Skin of body (tissue), 2 donors: Measurements from ENCODE around the gene TSPAN7. TPM values are rescaled to one million over a fixed set of nuclear protein-coding genes. Genes with fewer than 3 reads are reported as not detected.

Experiments
- DNase-seq: peaks from one replicate; lab custom pipeline; 2025; lab: John Stamatoyannopoulos, UW
- total RNA-seq: library from RNA; depleted of rRNA; stranded (reverse); fragments of >200 nt; gene quantifications from one replicate; pipeline ENCODE4 v1.2.3, GENCODE V29; 2014

Gene TSPAN7
- total RNA-seq, 1 donor from 2014 or later: 9.8 TPM

GRCh38 chrX:38594434-38594833 lies 33.1 kb downstream of the TSPAN7 start:
- DNase-seq: no peak

DNA sequence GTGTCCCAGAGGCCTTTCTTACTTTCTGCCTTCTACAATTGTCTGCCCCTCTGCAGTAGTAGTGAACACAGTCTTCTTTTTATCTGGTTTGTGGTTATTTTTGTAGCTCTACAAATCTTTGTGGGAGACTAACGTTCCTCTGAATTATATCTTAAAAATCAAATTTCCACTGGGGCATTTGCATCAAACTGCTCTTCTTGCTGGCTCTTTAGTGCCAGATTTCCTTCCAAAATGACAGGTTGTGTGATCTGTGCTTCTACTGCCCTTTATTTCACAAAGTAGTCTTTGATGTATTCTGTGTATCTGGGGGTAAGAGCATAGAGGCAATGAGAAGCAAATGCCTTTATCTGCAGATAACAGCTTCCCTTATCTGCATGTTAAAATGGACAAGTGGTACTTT lies 34.5 kb downstream of the TSPAN7 start:
- no peak for DNase-seq

DNA sequence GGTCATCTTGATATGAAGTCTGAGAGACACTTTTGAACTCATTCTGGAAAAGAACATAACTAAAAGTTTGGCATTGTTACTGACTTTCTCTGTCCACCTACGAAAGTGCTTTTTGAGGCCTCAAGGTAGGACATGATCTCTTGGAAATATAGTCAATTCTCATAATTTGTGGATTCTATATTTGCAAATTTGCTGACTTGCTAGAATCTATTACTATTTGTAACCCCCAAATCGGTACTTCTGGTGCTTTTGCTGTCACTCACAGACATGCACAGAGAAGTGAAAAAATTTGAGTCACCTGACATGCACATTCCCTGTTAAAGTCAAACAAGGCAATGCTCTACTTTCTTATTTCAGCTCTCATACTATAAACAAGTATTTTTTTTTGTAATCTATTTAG lies 35.6 kb downstream of the TSPAN7 start:
- no peak for DNase-seq

- no peak for DNase-seq
These were observed 38.7 kb downstream of the TSPAN7 start for GRCh38 chrX:38599796-38600755.

GRCh38 chrX:38601866-38602265 lies 40.5 kb downstream of the TSPAN7 start:
- no peak for DNase-seq

GRCh38 chrX:38606821-38607220 lies 45.5 kb downstream of the TSPAN7 start:
- DNase-seq: no peak

GRCh38 chrX:38607976-38608375 lies 46.6 kb downstream of the TSPAN7 start:
- DNase-seq: no peak

- no peak for DNase-seq
These were observed 49.5 kb downstream of the TSPAN7 start for GRCh38 chrX:38610849-38611248.

- no peak for DNase-seq
These were observed 50.9 kb downstream of the TSPAN7 start for GRCh38 chrX:38612281-38612680.

DNA sequence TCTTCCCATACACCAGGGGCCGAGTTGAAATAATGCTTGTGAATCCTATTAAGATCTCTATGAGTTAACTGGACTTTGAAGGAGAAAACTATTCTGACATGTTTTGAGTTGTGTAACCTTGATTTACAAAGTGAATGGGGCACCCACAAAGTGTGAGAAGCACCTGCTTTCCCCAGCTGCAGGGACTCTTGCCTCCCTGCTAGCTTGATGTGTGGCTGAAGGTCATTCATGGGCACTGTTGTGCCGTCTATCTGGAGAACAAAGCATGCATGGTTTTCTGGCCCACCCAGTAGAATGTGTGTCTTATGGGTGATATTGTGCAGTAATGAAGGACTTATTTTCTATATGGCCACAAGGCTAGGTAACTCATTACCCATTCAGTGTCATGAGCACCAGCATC lies 53.1 kb downstream of the TSPAN7 start:
- DNase-seq: no peak

- no peak for DNase-seq
These were observed 55.6 kb downstream of the TSPAN7 start for GRCh38 chrX:38616904-38617303.

- DNase-seq: no peak
These were observed 56.8 kb downstream of the TSPAN7 start for GRCh38 chrX:38618180-38618579.

GRCh38 chrX:38620623-38621022 lies 59.3 kb downstream of the TSPAN7 start:
- no peak for DNase-seq

GRCh38 chrX:38626296-38626695 lies 65.0 kb downstream of the TSPAN7 start:
- DNase-seq: no peak

- no peak for DNase-seq
These were observed 66.3 kb downstream of the TSPAN7 start for GRCh38 chrX:38627683-38628082.

DNA sequence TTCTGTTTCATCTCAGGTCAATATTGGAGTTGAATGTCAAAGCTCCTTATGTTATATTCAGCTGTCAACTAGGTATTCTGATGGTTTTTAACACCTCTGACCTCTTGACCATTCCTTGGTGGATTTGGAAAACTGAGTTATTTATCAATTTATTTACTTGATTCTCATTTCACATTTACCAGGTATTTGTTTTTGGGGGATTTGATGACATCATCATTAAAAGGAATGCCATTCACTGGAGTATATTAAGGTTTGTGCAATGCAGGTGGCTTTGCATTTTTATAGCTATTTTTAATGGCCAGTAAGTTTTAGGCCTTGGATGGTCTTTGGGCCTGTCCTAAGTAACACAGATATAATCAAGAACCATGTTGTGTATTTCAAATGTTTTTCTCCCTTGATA lies 67.2 kb downstream of the TSPAN7 start:
- DNase-seq: no peak

GRCh38 chrX:38632516-38632915 lies 71.2 kb downstream of the TSPAN7 start:
- DNase-seq: no peak

DNA sequence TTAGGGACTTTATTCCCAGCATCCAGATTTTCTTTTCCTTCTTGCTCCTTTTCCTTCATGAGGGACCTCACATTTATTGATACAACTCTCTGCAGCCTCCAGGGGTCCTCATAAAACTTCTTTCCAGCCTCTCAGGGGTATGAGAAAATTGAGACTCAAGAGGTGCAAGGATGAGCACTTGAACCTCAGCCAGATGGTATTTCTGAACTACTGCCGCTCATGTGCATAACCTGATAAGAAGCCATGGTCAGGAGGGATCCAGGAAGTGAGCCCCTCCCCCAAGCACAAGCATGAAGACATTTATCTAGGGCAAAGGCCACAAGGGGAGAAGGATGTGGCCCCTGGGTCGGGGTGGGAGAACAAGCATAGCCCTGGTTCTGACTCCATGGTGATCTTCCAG lies 73.3 kb downstream of the TSPAN7 start:
- no peak for DNase-seq

DNA sequence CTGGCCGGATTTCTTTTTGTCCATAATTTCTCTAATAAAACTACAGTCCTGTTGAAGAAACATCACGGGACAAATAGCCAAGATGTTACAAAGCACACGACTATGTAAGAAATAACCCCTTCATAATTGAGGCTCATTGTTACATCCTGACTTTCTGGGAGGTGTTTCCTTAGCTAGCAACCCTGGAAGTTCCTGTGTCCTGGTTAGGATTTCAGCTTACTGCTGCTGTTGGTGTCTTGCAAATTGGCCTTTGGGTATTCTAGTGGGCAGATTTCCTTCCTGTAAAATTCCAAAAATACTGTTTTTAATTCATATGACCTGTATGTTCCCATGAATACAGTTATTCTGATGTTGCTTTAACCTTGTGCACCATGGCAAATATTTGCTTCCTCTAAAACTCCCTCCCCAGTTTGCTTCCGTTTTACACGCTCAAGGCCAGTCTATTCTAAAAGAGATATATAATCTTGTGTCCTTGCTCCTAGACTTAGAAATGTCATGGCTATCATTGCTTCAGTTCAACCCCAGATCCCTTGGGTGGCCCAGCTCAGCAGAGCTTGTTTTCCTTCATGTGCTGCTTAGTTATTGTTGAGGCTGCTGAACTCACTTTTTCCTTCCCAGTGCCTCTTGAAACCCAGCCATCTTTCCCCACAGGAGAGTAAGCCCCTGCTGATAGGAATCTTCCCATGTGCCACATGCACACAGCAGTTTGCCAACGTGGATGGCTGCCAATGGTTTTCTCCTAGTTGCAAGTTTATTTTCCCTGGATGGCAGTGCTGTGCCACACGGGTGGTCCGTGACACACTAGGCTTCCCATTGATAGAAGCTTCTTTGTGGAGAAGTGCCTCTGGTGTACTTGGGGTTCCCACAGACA lies 75.8 kb downstream of the TSPAN7 start:
- peak; percentile 2 for DNase-seq

DNA sequence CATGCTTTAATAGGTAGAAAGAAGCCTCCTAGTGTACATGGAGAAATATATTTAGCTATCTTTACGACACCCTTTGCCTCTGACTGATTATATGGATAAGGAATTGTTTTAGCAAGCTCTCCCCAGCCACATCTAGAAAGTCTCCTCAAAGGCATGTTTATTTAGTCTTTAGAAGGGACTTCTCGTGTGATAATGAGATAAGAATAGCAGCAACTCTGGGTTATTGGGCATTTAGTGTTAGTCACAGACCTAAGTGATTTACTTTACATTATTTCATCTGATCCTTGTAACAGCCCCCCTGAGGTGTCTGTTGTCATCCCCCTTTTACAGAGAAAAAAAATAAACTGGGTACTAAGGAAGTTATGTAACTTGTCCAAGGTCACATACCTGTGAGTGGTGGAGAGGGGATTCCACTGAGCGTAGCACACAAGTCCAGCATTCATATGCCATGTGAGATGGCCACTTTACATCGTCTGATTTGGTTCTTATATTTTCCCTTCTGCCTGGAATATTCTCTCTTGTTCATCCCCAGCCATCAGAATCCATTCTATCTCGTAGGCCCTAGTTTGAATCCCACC lies 77.7 kb downstream of the TSPAN7 start:
- no peak for DNase-seq

DNA sequence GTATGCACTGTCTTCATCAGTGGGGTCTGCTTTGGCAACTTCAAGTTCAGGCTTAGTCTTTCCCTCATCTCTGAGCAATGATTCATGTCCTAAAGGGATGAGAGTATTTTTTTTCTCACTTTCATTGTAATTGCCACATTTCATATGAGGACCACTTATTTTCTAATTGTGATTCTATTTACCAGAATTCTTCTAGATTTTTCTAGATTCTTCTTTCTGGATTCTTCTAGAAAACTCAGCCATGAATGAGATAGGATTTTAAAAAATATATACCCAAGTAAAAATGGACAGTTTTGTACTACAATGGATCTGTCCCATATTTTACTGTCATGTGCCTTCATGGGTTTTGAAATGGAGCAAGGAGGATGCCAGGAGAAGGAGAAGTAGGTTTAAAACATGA lies 78.4 kb downstream of the TSPAN7 start:
- DNase-seq: no peak

DNA sequence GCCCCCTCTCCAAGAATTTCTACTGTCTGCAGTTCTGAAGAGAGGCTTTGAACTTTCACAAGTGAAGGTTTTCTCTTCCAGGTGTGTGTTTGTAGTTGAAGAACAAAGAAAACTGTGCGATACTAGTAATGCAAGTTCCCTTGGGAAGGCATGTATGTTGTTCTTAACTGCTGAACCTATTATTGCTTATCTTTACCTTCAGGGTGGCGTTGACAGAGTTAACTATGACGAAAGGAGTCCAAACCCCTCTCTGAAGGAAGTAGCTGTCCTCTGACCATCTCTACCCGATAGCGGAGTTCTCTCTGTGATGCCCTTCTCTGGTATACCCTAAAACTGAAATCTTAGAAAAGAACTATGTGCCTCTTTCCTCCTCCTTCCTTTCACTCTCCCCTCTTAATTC lies 79.9 kb downstream of the TSPAN7 start:
- DNase-seq: no peak
